HUES48 (cell line): ENCODE data around the gene NR1D1.
A peak's percentile ranks its signal among the peaks of the same experiment; 100 is the strongest.

ENCODE experiments used
- H3K27ac ChIP-seq: one replicate; pipeline ENCODE4 v1.7.0; 2013; ENCODE audit warnings: low read depth, low read length, inconsistent platforms
- H3K27me3 ChIP-seq: 2 replicates; pipeline ENCODE4 v1.6.1; 2013; ENCODE audit warnings: mild to moderate bottlenecking, low read length; ENCODE audit not compliant: control insufficient read depth, insufficient read depth
- H3K36me3 ChIP-seq: 2 replicates; pipeline ENCODE4 v1.6.1; 2013; ENCODE audit warnings: low read length; ENCODE audit not compliant: control insufficient read depth, insufficient read depth
- H3K4me1 ChIP-seq: 2 replicates; pipeline ENCODE4 v1.6.1; 2013; ENCODE audit warnings: mild to moderate bottlenecking, low read length; ENCODE audit not compliant: control insufficient read depth, insufficient read depth
- H3K4me3 ChIP-seq: 2 replicates; pipeline ENCODE4 v1.5.1; 2013; ENCODE audit warnings: mild to moderate bottlenecking, low read depth, low read length
- H3K9ac ChIP-seq: 2 replicates; pipeline ENCODE4 v1.6.1; 2013; ENCODE audit warnings: mild to moderate bottlenecking, low read depth, low read length, moderate library complexity
- H3K9me3 ChIP-seq: 2 replicates; pipeline ENCODE4 v1.6.1; 2013; ENCODE audit warnings: low read length; ENCODE audit not compliant: control insufficient read depth, insufficient read depth

Gene NR1D1

GRCh38 chr17:40122999-40123810, 22.8 kb upstream of the NR1D1 start:
- Histone ChIP-seq H3K9me3 (no peaks in the 10 kb centered on the region), H3K27me3 (no peaks in the 10 kb centered on the region), H3K4me1 (0 out of 2 replicates have a peak, but pooled peaks cover 6% of the 10 kb centered on the region), H3K36me3 (peaks cover 30% of the 10 kb centered on the region), H3K9ac (peak overlapping the region; percentile 87), H3K27ac (peak overlapping the region; percentile 96), H3K4me3 (peak overlapping the region; percentile 70)

GRCh38 chr17:40122136-40122998, 22.0 kb upstream of the NR1D1 start:
- H3K36me3 ChIP-seq: peaks cover 23% of the 10 kb centered on the region
- 0 out of 2 replicates have a peak, but pooled peaks cover 6% of the 10 kb centered on the region for H3K4me1 ChIP-seq
- H3K9me3 ChIP-seq: no peaks in the 10 kb centered on the region
- H3K9ac ChIP-seq: peak overlapping the region; percentile 87
- peak overlapping the region; percentile 96 for H3K27ac ChIP-seq
- no peaks in the 10 kb centered on the region for H3K27me3 ChIP-seq
- H3K4me3 ChIP-seq: peak overlapping the region; percentile 70

GRCh38 chr17:40121181-40122135, 21.1 kb upstream of the NR1D1 start, which contains the start of gene MSL1:
TSS of gene MSL1 (plus strand) at chr17:40121971. CDS start at chr17:40122613, 642 bp downstream.
- peak within 1 kb of the TSS; percentile 87 for H3K9ac ChIP-seq

GRCh38 chr17:40115101-40115436, 14.7 kb upstream of the NR1D1 start:
- H3K4me3 ChIP-seq: no peak overlapping the region
- no peaks in the 10 kb centered on the region for H3K27me3 ChIP-seq
- H3K9ac ChIP-seq: no peak overlapping the region
- no peaks in the 10 kb centered on the region for H3K9me3 ChIP-seq
- H3K27ac ChIP-seq: peak overlapping the region; percentile 93
- peaks cover 46% of the 10 kb centered on the region for H3K4me1 ChIP-seq
- 0 out of 2 replicates have a peak, but pooled peaks cover under 1% of the 10 kb centered on the region for H3K36me3 ChIP-seq

More at GRCh38 chr17:40121181-40122135, 21.1 kb upstream of the NR1D1 start, which contains the start of gene MSL1:
- Histone ChIP-seq H3K27ac (peak within 1 kb of the TSS; percentile 96), H3K27me3 (no peaks in the 10 kb centered on the region), H3K36me3 (peaks cover 14% of the 10 kb centered on the region), H3K9me3 (no peaks in the 10 kb centered on the region), H3K4me3 (peak within 1 kb of the TSS; percentile 70), H3K4me1 (0 out of 2 replicates have a peak, but pooled peaks cover 6% of the 10 kb centered on the region)

GRCh38 chr17:40113907-40114245, 13.5 kb upstream of the NR1D1 start:
- Histone ChIP-seq H3K4me1 (peaks cover 52% of the 10 kb centered on the region), H3K9me3 (no peaks in the 10 kb centered on the region), H3K36me3 (no peaks in the 10 kb centered on the region), H3K4me3 (peak overlapping the region; percentile 42), H3K27ac (peak overlapping the region; percentile 93), H3K27me3 (no peaks in the 10 kb centered on the region), H3K9ac (peak overlapping the region; percentile 76)

- Histone ChIP-seq H3K27me3 (peaks cover 2% of the 10 kb centered on the region; the same call in 1 of the 2 replicates), H3K9me3 (no peaks in the 10 kb centered on the region), H3K4me3 (peak overlapping the region; percentile 42), H3K27ac (peak overlapping the region; percentile 93), H3K4me1 (peaks cover 54% of the 10 kb centered on the region), H3K9ac (peak overlapping the region; percentile 76), H3K36me3 (no peaks in the 10 kb centered on the region)
Observed at GRCh38 chr17:40113110-40113906, 12.9 kb upstream of the NR1D1 start.

- no peak overlapping the region for H3K9ac ChIP-seq
- H3K4me1 ChIP-seq: peaks cover 60% of the 10 kb centered on the region
- no peak overlapping the region for H3K4me3 ChIP-seq
Observed at GRCh38 chr17:40112718-40113109, 12.3 kb upstream of the NR1D1 start.

GRCh38 chr17:40112191-40112711, 11.9 kb upstream of the NR1D1 start:
- peaks cover 12% of the 10 kb centered on the region for H3K27me3 ChIP-seq
- no peak overlapping the region; the same call in 1 of the 2 replicates for H3K4me3 ChIP-seq
- H3K9ac ChIP-seq: no peak overlapping the region
- H3K36me3 ChIP-seq: no peaks in the 10 kb centered on the region
- H3K27ac ChIP-seq: peak overlapping the region; percentile 21
- no peaks in the 10 kb centered on the region for H3K9me3 ChIP-seq
- H3K4me1 ChIP-seq: peaks cover 65% of the 10 kb centered on the region

More at GRCh38 chr17:40112718-40113109, 12.3 kb upstream of the NR1D1 start:
- Histone ChIP-seq H3K9me3 (no peaks in the 10 kb centered on the region), H3K36me3 (no peaks in the 10 kb centered on the region), H3K27me3 (peaks cover 8% of the 10 kb centered on the region), H3K27ac (peak overlapping the region; percentile 21)

- peak overlapping the region; percentile 52 for H3K27ac ChIP-seq
- no peak overlapping the region for H3K4me3 ChIP-seq
- no peaks in the 10 kb centered on the region for H3K36me3 ChIP-seq
- H3K9ac ChIP-seq: peak overlapping the region; percentile 0; the same call in 1 of the 2 replicates
- H3K4me1 ChIP-seq: peaks cover 73% of the 10 kb centered on the region
- peaks cover 20% of the 10 kb centered on the region for H3K27me3 ChIP-seq
- no peaks in the 10 kb centered on the region for H3K9me3 ChIP-seq
Observed at GRCh38 chr17:40111221-40112128, 11.1 kb upstream of the NR1D1 start.
